ENCODE measurements around the gene INO80E.

INO80E gene

GRCh38 chr16:29972500-29972899, 23.5 kb upstream of the INO80E start:
- no peak for TF ChIP-seq CTCF (IDR thresholded peaks at IDR 0.05)
- H3K27ac ChIP-seq: peak overlapping the region; percentile 84

DNA sequence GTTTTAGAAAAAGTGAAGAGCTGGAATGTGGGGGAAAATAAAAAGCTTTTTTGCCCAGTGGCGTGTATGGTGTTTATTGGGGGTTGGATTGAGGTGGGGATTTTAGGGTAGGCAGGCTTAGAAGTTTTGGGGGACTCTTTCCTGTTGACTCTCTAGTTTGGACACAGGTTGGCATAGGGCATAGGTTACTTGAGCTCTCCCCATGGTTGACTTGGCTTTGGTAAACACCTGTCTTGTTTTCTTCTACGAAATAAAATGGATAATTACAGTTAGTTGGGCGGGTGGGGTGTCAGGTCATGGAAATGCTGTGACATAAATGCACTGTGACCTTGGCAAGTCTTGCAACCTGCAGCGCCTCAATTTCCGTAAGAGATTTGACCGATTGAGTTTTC, 23.1 kb upstream of the INO80E start:
- peak overlapping the region; percentile 84 for H3K27ac ChIP-seq
- TF ChIP-seq ZFX (IDR thresholded peaks at IDR 0.05; ENCODE audit: borderline replicate concordance): no peak
- no peak for TF ChIP-seq CTCF (IDR thresholded peaks at IDR 0.05)

DNA sequence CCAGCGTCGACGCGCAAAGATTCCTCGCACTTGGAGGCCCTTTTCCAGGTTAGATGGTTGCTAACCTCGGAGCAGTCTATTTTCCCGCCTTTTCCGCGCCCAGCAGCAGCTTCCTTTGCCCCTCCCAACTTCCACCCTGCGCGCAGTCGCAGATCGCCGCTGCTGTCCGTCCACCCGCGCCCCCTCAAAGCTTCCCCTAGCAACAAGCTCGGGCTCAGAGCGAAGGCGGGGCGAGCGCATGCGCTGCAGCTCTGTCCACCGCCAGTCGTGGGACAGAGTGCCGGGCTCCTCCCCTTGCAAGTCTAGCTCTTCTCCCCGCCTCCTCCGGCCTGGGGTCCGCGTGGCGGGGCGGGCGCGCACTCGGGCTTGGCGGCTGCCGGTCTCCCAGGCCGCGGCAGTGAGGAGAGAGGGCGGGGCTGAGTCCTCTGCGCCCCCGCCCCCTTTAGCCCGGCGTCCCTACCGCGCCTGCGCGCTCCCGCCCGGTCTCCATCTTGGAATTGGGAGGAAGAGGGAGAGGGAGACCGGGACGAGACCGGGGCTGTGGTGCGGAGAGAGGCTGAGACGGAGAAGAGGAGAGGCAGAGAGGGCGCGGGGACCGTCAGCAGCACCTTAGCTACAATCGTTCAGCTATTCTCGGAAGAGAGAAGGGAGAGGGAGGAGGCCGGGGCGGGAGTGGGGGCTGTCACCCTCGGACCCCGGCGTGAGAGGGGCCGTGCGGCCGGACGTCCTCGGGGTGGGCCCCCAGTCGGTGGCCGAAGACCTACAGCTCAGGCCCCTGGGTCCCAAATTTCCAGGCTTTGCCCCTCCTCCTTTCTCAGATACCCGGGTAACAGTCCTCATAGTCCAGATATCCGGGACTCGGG, 22.4 kb upstream of the INO80E start, which contains the start of gene TAOK2:
Gene TAOK2, plus strand, starts transcription at position 485 of the 863 bp plus-strand sequence. CDS start 3,905 bp downstream, outside the sequence.
- H3K27ac ChIP-seq: peak within 1 kb of the TSS; percentile 84
- TF ChIP-seq ZFX (IDR thresholded peaks at IDR 0.05; ENCODE audit: borderline replicate concordance) (no peak), CTCF (IDR thresholded peaks at IDR 0.05) (no peak)

GRCh38 chr16:29974291-29975133, 21.5 kb upstream of the INO80E start:
- H3K27ac ChIP-seq: peak overlapping the region; percentile 84
- TF ChIP-seq ZFX (IDR thresholded peaks at IDR 0.05; ENCODE audit: borderline replicate concordance) (no peak), CTCF (IDR thresholded peaks at IDR 0.05) (no peak)

DNA sequence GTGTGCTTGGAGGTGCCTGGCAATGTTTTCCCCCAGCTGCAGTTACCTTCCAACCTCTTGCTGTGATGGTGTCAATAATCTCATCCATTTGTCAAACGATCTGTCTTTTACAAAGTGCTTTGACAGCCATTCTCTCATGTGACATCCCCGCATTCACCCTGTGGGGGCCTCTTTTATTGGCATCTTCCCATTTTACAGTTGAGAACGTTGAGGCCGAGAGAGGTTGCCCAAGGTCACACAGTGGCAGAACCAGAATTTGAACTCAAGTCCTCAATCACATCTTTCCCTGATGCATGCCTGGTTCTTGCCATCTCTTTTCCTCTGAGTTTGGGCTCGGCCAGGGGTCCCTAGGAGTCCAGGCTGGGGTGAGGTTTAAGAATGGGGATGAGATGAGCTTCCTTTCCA, 20.9 kb upstream of the INO80E start:
- peak overlapping the region; percentile 84; the same call in 1 of the 2 replicates for H3K27ac ChIP-seq

DNA sequence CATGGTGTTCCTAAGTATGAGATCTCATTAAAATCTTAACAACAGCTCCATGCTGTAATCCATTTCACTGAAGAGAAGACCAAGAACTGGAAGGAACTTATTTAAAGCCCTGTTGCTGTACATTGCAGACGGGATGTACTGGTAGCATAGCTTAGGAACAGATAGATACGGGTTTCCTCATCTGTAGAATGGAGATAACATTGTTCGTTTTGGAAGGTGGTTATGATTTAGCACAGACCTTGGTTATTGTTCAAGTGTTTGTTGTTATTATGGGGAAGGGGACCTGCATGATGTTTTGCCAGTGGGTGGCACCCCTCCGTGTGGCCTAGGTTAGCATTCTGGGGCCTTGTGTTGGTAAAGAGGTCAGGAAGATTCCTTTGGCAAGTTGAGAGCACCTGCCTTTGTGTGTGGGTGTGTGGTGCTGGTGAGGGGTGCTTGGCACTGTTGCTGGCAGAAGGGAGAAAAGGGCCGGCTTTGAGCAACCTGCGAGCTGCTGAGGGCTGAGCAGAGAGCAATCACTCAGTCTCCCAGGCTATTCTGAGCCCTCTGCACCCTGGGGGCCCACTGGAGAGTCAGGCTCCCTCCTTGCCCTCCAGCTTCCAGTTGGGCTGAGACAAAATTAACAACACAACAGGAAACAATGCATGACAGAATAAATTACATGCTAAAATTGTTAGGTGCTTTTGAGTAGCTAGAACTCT, 20.1 kb upstream of the INO80E start:
- TF ChIP-seq CTCF (IDR thresholded peaks at IDR 0.05) (no peak), ZFX (IDR thresholded peaks at IDR 0.05; ENCODE audit: borderline replicate concordance) (no peak)
- peak overlapping the region; percentile 84; the same call in 1 of the 2 replicates for H3K27ac ChIP-seq

More for the DNA sequence above, 20.9 kb upstream of the INO80E start:
- TF ChIP-seq ZFX (IDR thresholded peaks at IDR 0.05; ENCODE audit: borderline replicate concordance) (no peak), CTCF (IDR thresholded peaks at IDR 0.05) (no peak)

All from 22Rv1 (cell line).